ENCODE results near the gene SNX22. TPM values are rescaled to one million over a fixed set of nuclear protein-coding genes. Genes with fewer than 3 reads are reported as not detected.
A peak's percentile ranks its signal among the peaks of the same experiment; 100 is the strongest.

SNX22 gene
- total RNA-seq (2021; fragmentation: NEBNext Ultra II Directional; extraction: Animal tissue kit (Norgen Biotek cat#: 25700)) (4.9 and 5.1 TPM in 2 replicates), polyA plus RNA-seq (2011; rRNA removed) (4.9 and 7.5 TPM in 2 replicates), polyA minus RNA-seq (2011; rRNA and poly(A)+ RNA removed) (5.5 and 6.7 TPM in 2 replicates)
- 4.8 TPM for polyA plus RNA-seq (2011; cell fraction: cytosol; rRNA removed)
- 22.3 TPM for polyA plus RNA-seq (2011; cell fraction: nucleus; rRNA removed)
- 6.0 to 7.3 TPM (median 6.5 TPM) in 4 replicates for polyA plus RNA-seq (2012, experiment 1 of 2)
- polyA plus RNA-seq (2012, experiment 2 of 2): 3.8 TPM
- 3.7 TPM for polyA plus RNA-seq (2013, experiment 1 of 2)
- 3.7 TPM for polyA plus RNA-seq (2013, experiment 2 of 2)
- polyA minus RNA-seq (2011; cell fraction: cytosol; rRNA and poly(A)+ RNA removed): 3.9 TPM
- 13.7 TPM for polyA minus RNA-seq (2011; cell fraction: nucleus; rRNA and poly(A)+ RNA removed)
- long read RNA-seq, experiment 1: 0 reads
- long read RNA-seq, experiment 2: 0 reads

DNA sequence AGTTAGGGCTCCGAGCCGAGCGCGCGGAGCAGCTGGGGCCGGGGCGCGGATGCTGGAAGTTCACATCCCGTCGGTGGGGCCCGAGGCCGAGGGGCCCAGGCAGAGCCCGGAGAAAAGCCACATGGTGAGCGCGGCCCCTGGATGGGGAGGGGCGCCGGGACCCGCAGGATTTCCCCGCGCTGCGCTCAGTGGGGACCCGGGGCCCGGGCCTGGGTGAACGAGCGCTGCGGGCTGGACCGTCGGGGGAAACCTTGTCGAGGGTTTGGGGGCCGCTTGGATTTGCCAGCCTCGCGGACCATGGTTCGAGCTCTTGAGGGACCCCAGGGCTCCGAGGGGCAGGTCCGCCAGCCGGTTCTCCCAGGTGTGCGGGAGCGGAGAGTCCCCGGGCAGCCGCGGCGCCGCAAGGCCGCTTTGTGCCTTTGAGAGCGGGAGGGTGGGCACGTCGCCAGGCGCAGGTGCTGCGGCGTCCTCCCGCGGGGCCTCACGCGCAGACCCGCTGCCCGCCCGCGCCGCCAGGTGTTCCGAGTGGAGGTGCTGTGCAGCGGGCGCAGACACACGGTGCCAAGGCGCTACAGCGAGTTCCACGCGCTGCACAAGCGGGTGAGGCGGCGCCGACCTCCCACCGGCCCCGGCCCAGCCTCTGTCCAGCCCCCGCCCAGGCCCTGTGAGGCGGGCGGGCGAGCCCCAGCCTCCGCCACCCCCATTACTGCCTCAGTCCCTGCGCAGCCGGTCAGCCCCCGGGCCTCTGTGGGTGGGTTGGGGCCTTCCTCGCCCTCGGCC, at the start of gene SNX22:
SNX22 (plus strand) TSS at position 5 of the 780 bp plus-strand sequence; CDS start at position 50, 45 bp downstream.
- H4K91ac ChIP-seq (replicated peaks; ENCODE audit: insufficient read length, low read length): no peak within 1 kb of the TSS
- peaks cover 11 to 21% (median 15%) of the 10 kb centered on the region in 4 experiments; a peak in 7 of 8 replicates for H3K36me3 ChIP-seq (ENCODE audit: control insufficient read depth in 2 of 4, insufficient read depth in 4 of 4, low read length in 3 of 4)
- no peak within 1 kb of the TSS for H2BK5ac ChIP-seq (ENCODE audit: low read depth, low read length)
- H3K27me3 ChIP-seq (replicated peaks in 1 of 4; ENCODE audit: control insufficient read depth in 3 of 4, extremely low read depth in 1 of 4, insufficient read depth in 3 of 4, low read length in 3 of 4): peaks cover 0 to 18% (median 14%) of the 10 kb centered on the region in 4 experiments; a peak in 5 of 7 replicates
- ChIA-PET POLR2A (ENCODE audit: partially characterized antibody) (interaction anchor here (0.6 to 3.0 kb wide), 5 partner anchors 11 to 534 kb away, joined by 3 to 34 read pairs (median 4); partner anchors contain the start of genes CIAO2A and PPIB), CTCF (ENCODE audit: partially characterized antibody) (interaction anchor here (0.6 to 3.2 kb wide), 4 partner anchors 10 to 374 kb away, joined by 3 to 23 read pairs (median 8); partner anchors contain the start of gene PPIB)
- H2AK5ac ChIP-seq (ENCODE audit: low read depth, low read length): no peak within 1 kb of the TSS
- no peak within 1 kb of the TSS for H3K27ac ChIP-seq (ENCODE audit: low read depth, low read length)
- H3K23ac ChIP-seq (ENCODE audit: insufficient read length): no peak within 1 kb of the TSS
- no peak within 1 kb of the TSS for H2BK12ac ChIP-seq (ENCODE audit: low read depth, low read length)
- H3K18ac ChIP-seq (ENCODE audit: extremely low read depth, low read length): peak within 1 kb of the TSS; percentile 71
- H3K9me3 ChIP-seq (ENCODE audit: insufficient read depth in 2 of 2, low read depth in 1 of 2, low read length in 1 of 2): no peaks in the 10 kb centered on the region
- no peak within 1 kb of the TSS for H2BK120ac ChIP-seq (replicated peaks; ENCODE audit: low read depth, low read length)
- H3K79me2 ChIP-seq (ENCODE audit: control insufficient read depth in 1 of 2, insufficient read depth in 2 of 2, low read length in 2 of 2): no peaks in the 10 kb centered on the region
- WGBS, 2 experiments (ENCODE audit: extremely low coverage in 1 of 2, insufficient coverage in 1 of 2, insufficient read length in 1 of 2, insufficient replicate concordance in 2 of 2, low coverage in 1 of 2, low lambda C conversion rate in 2 of 2, missing lambda C conversion rate in 1 of 2): 1% methylated on average over 45 of the region's 83 CpGs; no CpG with 5 or more reads in 1 of the 2 experiments
- H2AFZ ChIP-seq (ENCODE audit: low read length): peak within 1 kb of the TSS; percentile 99; the same call in 1 of the 2 replicates
- H3K4me2 ChIP-seq (ENCODE audit: insufficient read depth in 1 of 2, low read depth in 2 of 2, low read length in 2 of 2): peak within 1 kb of the TSS; percentile 61 to 99
- H3K9ac ChIP-seq (replicated peaks in 1 of 4; ENCODE audit: extremely low read depth in 1 of 4, low read depth in 3 of 4, low read length in 3 of 4): peak within 1 kb of the TSS in 3 of 4 experiments; percentile 20 to 89 (median 46); a peak in 4 of 7 replicates
- H3K56ac ChIP-seq (replicated peaks; ENCODE audit: insufficient read length, low read depth, low read length): peak within 1 kb of the TSS; percentile 27
- H3K14ac ChIP-seq (ENCODE audit: insufficient read length): no peak within 1 kb of the TSS
- H3K4ac ChIP-seq (replicated peaks; ENCODE audit: insufficient read length, low read depth, low read length): no peak within 1 kb of the TSS
- peak in 1 of 2 experiments; percentile 78 for DNase-seq (ENCODE audit: low read depth in 1 of 2, low spot score in 2 of 2)
- H3K23me2 ChIP-seq (ENCODE audit: low read depth, low read length): peaks cover 9% of the 10 kb centered on the region; the same call in 1 of the 2 replicates
- peak within 1 kb of the TSS; percentile 41 for H4K8ac ChIP-seq (ENCODE audit: extremely low read depth, insufficient read depth, low read length)
- FAIRE-seq: no peak
- peaks cover 10 to 12% of the 10 kb centered on the region in 2 experiments for H4K20me1 ChIP-seq (replicated peaks in 1 of 2; ENCODE audit: control insufficient read depth in 1 of 2, insufficient read depth in 2 of 2, low read length in 2 of 2)
- H3K4me3 ChIP-seq (ENCODE audit: extremely low read depth in 1 of 4, insufficient read depth in 2 of 4, low read depth in 3 of 4, low read length in 4 of 4): peak within 1 kb of the TSS; percentile 54 to 93 (median 74)
- peak within 1 kb of the TSS; percentile 92; the same call in 1 of the 2 replicates for H2BK15ac ChIP-seq (ENCODE audit: low read length)
- no peaks in the 10 kb centered on the region for H3K79me1 ChIP-seq (ENCODE audit: low read depth, low read length)
- H3K4me1 ChIP-seq (replicated peaks in 1 of 4; ENCODE audit: control insufficient read depth in 3 of 4, insufficient read depth in 4 of 4, low read length in 3 of 4): peaks cover 0 to 12% (median 8%) of the 10 kb centered on the region in 4 experiments; a peak in 6 of 7 replicates
- no peak within 1 kb of the TSS for H2BK20ac ChIP-seq (ENCODE audit: low read length)
- H4K5ac ChIP-seq (ENCODE audit: insufficient read length, low read depth, low read length): no peak within 1 kb of the TSS
- TF ChIP-seq E2F6 (IDR thresholded peaks at IDR 0.05) (no peak; the same call in 1 of the 2 replicates), SUZ12 (IDR thresholded peaks at IDR 0.05; ENCODE audit: low read length) (peak; percentile 41; the same call in 1 of the 2 replicates), CBX8 (IDR thresholded peaks at IDR 0.05; ENCODE audit: borderline replicate concordance, low read depth, low read length) (no peak), PHF8 (conservative IDR thresholded peaks at IDR 0.05; ENCODE audit: low read depth, low read length) (peak; percentile 74), RBBP5 (IDR thresholded peaks at IDR 0.05; ENCODE audit: borderline replicate concordance, low read depth, low read length) (peak; percentile 53; the same call in 1 of the 2 replicates), EP300 (IDR thresholded peaks at IDR 0.05; ENCODE audit: borderline replicate concordance in 1 of 2, low read depth in 2 of 2, low read length in 2 of 2) (no peak), POLR2A (IDR thresholded peaks at IDR 0.05; ENCODE audit: control extremely low read depth in 1 of 2, low read depth in 2 of 2, low read length in 2 of 2) (peak in 1 of 2 experiments; percentile 52; a peak in 2 of 3 replicates)
